Measurements from ENCODE around the gene TNRC18. TPM values are rescaled to one million over a fixed set of nuclear protein-coding genes. Genes with fewer than 3 reads are reported as not detected.

Gene TNRC18
- total and polyA plus RNA-seq, 2 of the 8 experiments (the other 6 are each of a cell fraction or from before 2014, with no cell fraction given) = 1.7 to 8.6 TPM

DNA sequence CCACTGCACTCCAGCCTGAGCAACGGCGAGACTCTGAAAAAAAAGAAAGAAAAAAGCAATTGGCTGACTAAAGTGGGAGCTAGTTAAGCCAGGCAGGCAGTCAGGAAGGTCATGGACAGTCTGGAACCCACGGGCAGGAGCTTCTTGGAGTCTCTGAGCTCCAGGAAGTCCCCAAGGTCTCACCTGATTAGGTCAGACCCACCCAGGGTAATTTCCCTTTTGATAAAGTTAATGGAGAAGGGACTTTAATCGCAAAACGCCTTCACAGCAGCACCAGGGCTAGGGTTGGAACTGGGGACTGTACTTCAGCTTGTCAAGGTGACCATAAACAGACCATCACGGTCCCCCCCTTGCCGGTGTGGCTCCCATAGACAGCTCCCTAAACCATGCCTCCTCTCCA is 134.3 kb downstream of the TNRC18 start:
- no peak overlapping the region for H2BK120ac ChIP-seq (replicated peaks; ENCODE audit: low read depth, low read length)
- H4K91ac ChIP-seq (replicated peaks; ENCODE audit: insufficient read length, low read length) = no peak overlapping the region
- no peak overlapping the region for H4K8ac ChIP-seq (ENCODE audit: extremely low read depth, insufficient read depth, low read length)
- POLR2A ChIA-PET (ENCODE audit: partially characterized antibody) = interaction anchor here (1.0 kb wide), 1 partner anchor 10 kb away, joined by 3 read pairs; no protein-coding TSS in a partner anchor
- no peak overlapping the region for H3K4ac ChIP-seq (replicated peaks; ENCODE audit: insufficient read length, low read depth, low read length)
- H3K14ac ChIP-seq (ENCODE audit: insufficient read length) = no peak overlapping the region
- no peak overlapping the region for H3K56ac ChIP-seq (replicated peaks; ENCODE audit: insufficient read length, low read depth, low read length)
- no peak overlapping the region for H3K18ac ChIP-seq (ENCODE audit: extremely low read depth, low read length)
- no peak overlapping the region for H3K4me2 ChIP-seq (ENCODE audit: insufficient read depth in 1 of 2, low read depth in 2 of 2, low read length in 2 of 2)
- CTCF ChIA-PET (ENCODE audit: partially characterized antibody) = interaction anchor here (1.7 to 1.9 kb wide), 2 partner anchors 49 to 205 kb away, joined by 5 to 6 read pairs; no protein-coding TSS in a partner anchor
- no peak overlapping the region for H4K5ac ChIP-seq (ENCODE audit: insufficient read length, low read depth, low read length)
- no peaks in the 10 kb centered on the region for H3K79me1 ChIP-seq (ENCODE audit: low read depth, low read length)
- FAIRE-seq (no peak), DNase-seq (ENCODE audit: low read depth in 1 of 2, low spot score in 2 of 2) (no peak)
- no peak overlapping the region for H3K9ac ChIP-seq (replicated peaks in 1 of 4; ENCODE audit: extremely low read depth in 1 of 4, low read depth in 3 of 4, low read length in 3 of 4)
- no peak overlapping the region for H3K4me3 ChIP-seq (ENCODE audit: extremely low read depth in 1 of 4, insufficient read depth in 2 of 4, low read depth in 3 of 4, low read length in 4 of 4)
- peaks cover 0 to 4% (median 0%) of the 10 kb centered on the region in 4 experiments; a peak in 2 of 8 replicates for H3K36me3 ChIP-seq (ENCODE audit: control insufficient read depth in 2 of 4, insufficient read depth in 4 of 4, low read length in 3 of 4)
- no peak overlapping the region for H2BK5ac ChIP-seq (ENCODE audit: low read depth, low read length)
- H3K23ac ChIP-seq (ENCODE audit: insufficient read length) = no peak overlapping the region
- no peaks in the 10 kb centered on the region for H3K23me2 ChIP-seq (ENCODE audit: low read depth, low read length)
- no peak overlapping the region for H3K27ac ChIP-seq (ENCODE audit: low read depth, low read length)
- H2BK15ac ChIP-seq (ENCODE audit: low read length) = no peak overlapping the region
- H3K27me3 ChIP-seq (replicated peaks in 1 of 4; ENCODE audit: control insufficient read depth in 3 of 4, extremely low read depth in 1 of 4, insufficient read depth in 3 of 4, low read length in 3 of 4) = peaks cover 0 to 5% (median 5%) of the 10 kb centered on the region in 4 experiments; a peak in 5 of 7 replicates
- no peaks in the 10 kb centered on the region for H3K9me3 ChIP-seq (ENCODE audit: insufficient read depth in 2 of 2, low read depth in 1 of 2, low read length in 1 of 2)
- H3K79me2 ChIP-seq (ENCODE audit: control insufficient read depth in 1 of 2, insufficient read depth in 2 of 2, low read length in 2 of 2) = no peaks in the 10 kb centered on the region
- peaks cover 0 to 3% (median 1%) of the 10 kb centered on the region in 4 experiments; a peak in 4 of 7 replicates for H3K4me1 ChIP-seq (replicated peaks in 1 of 4; ENCODE audit: control insufficient read depth in 3 of 4, insufficient read depth in 4 of 4, low read length in 3 of 4)
- no peak overlapping the region for H2AK5ac ChIP-seq (ENCODE audit: low read depth, low read length)
- WGBS, 2 experiments (ENCODE audit: extremely low coverage in 1 of 2, insufficient coverage in 1 of 2, insufficient read length in 1 of 2, insufficient replicate concordance in 2 of 2, low coverage in 1 of 2, low lambda C conversion rate in 2 of 2, missing lambda C conversion rate in 1 of 2) = 96% methylated on average over 7 of the region's 7 CpGs; no CpG with 5 or more reads in 1 of the 2 experiments
- H4K20me1 ChIP-seq (replicated peaks in 1 of 2; ENCODE audit: control insufficient read depth in 1 of 2, insufficient read depth in 2 of 2, low read length in 2 of 2) = peaks cover 0 to 1% of the 10 kb centered on the region in 2 experiments
- H2BK20ac ChIP-seq (ENCODE audit: low read length) = no peak overlapping the region
- no peak overlapping the region for H2AFZ ChIP-seq (ENCODE audit: low read length)
- no peak overlapping the region for H2BK12ac ChIP-seq (ENCODE audit: low read depth, low read length)
- no peak for TF ChIP-seq SAP30 (IDR thresholded peaks at IDR 0.05; ENCODE audit: insufficient read depth, insufficient replicate concordance, low read length)
- TF ChIP-seq, protein P1, sequence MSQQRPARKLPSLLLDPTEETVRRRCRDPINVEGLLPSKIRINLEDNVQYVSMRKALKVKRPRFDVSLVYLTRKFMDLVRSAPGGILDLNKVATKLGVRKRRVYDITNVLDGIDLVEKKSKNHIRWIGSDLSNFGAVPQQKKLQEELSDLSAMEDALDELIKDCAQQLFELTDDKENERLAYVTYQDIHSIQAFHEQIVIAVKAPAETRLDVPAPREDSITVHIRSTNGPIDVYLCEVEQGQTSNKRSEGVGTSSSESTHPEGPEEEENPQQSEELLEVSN (IDR thresholded peaks at IDR 0.05) = no peak
- TF ChIP-seq ZNF274 (IDR thresholded peaks at IDR 0.05; ENCODE audit: borderline replicate concordance, extremely low read depth, low read length) = no peak
- TF ChIP-seq, protein P2, sequence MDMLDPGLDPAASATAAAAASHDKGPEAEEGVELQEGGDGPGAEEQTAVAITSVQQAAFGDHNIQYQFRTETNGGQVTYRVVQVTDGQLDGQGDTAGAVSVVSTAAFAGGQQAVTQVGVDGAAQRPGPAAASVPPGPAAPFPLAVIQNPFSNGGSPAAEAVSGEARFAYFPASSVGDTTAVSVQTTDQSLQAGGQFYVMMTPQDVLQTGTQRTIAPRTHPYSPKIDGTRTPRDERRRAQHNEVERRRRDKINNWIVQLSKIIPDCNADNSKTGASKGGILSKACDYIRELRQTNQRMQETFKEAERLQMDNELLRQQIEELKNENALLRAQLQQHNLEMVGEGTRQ (IDR thresholded peaks at IDR 0.05; ENCODE audit: low read length) = no peak
- TF ChIP-seq KDM5A (IDR thresholded peaks at IDR 0.05; ENCODE audit: low read length) = no peak
- TF ChIP-seq RAD21 (IDR thresholded peaks at IDR 0.05 in 1 of 2, conservative IDR thresholded peaks at IDR 0.05 in 1 of 2; ENCODE audit: low read depth in 2 of 2, low read length in 2 of 2) = no peak
- no peak for TF ChIP-seq POLR2A (IDR thresholded peaks at IDR 0.05; ENCODE audit: control extremely low read depth in 1 of 2, low read depth in 2 of 2, low read length in 2 of 2)
- no peak for TF ChIP-seq CREB1 (IDR thresholded peaks at IDR 0.05)
- no peak for TF ChIP-seq CBX8 (IDR thresholded peaks at IDR 0.05; ENCODE audit: borderline replicate concordance, low read depth, low read length)
